DMS53 treated with DMSO at 0.1 percent for 48 hours (cell line): ENCODE data around the gene WEE1.
"Not testable (repeated sequence)": the region's sequence is repeated elsewhere in the genome, so short reads cannot be mapped to it uniquely, and the experiment has no call there.

Experiments used
- DNase-seq: peaks from one replicate; lab custom pipeline; 2025; ENCODE audit not compliant: unreplicated experiment; lab: John Stamatoyannopoulos, UW

The WEE1 gene

GRCh38 chr11:9619971-9620370, 46.5 kb downstream of the WEE1 start:
- DNase-seq: no peak

GRCh38 chr11:9622353-9622752, 48.9 kb downstream of the WEE1 start:
- not testable (repeated sequence) for DNase-seq

- DNase-seq: not testable (repeated sequence)
Observed at GRCh38 chr11:9623053-9623452, 49.6 kb downstream of the WEE1 start.

GRCh38 chr11:9624448-9624847, 51.0 kb downstream of the WEE1 start:
- no peak for DNase-seq

GRCh38 chr11:9625162-9625561, 51.7 kb downstream of the WEE1 start:
- no peak for DNase-seq

GRCh38 chr11:9625728-9626127, 52.3 kb downstream of the WEE1 start:
- no peak for DNase-seq

GRCh38 chr11:9626496-9627394, 53.3 kb downstream of the WEE1 start:
- DNase-seq: no peak

GRCh38 chr11:9629064-9629463, 55.6 kb downstream of the WEE1 start:
- no peak for DNase-seq

- no peak for DNase-seq
Observed at GRCh38 chr11:9633679-9634078, 60.2 kb downstream of the WEE1 start.

- DNase-seq: no peak
Observed at GRCh38 chr11:9636691-9637090, 63.2 kb downstream of the WEE1 start.

GRCh38 chr11:9639099-9639498, 65.6 kb downstream of the WEE1 start:
- no peak for DNase-seq
